Cardiac septum (tissue), 1 donor: Measurements from ENCODE around the gene WNK3. TPM values are rescaled to one million over a fixed set of nuclear protein-coding genes. Genes with fewer than 3 reads are reported as not detected.

Experiments used
- DNase-seq: peaks from one replicate; pipeline ENCODE4 v3.0.0-alpha.2; 2020; ENCODE audit warnings: low spot score
- intact Hi-C: fragments of 100-400 bp; cut with DNase I; formaldehyde crosslinking; loops from one replicate; pipeline ENCODE4 v1.14.0; 2022
- total RNA-seq: library from RNA; stranded (reverse); fragmentation: NEBNext Ultra II Directional; extraction: Animal tissue kit (Norgen Biotek cat#: 25700); gene quantifications from one replicate; pipeline ENCODE4 v1.2.1, GENCODE V29; 2021
- donor health status: DM: no; HTN: no; CAD: no.

Gene WNK3
- total RNA-seq, 1 donor from 2014 or later, result 0.65 TPM

DNA sequence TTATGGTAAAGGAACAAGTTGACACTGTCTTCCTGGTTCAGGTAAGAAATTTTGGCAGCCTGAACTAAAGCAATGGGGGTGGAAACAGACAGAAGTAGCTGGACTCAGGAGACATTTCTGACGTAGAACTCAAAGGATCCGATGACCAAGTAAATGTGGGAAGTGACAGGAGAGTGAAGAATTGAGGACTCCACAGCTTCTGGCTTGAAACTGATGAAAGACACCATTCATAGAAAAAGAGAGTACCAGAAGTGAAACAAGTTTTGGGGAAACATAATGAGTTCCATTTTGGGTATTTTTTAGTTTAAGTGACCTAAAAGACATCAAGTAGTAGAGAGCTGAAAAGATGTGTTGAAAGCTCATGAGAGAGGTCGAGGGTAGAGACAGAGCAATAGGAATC is 180.5 kb downstream of the WNK3 start:
- intact Hi-C loops, result no loop called here
- no peak for DNase-seq

DNA sequence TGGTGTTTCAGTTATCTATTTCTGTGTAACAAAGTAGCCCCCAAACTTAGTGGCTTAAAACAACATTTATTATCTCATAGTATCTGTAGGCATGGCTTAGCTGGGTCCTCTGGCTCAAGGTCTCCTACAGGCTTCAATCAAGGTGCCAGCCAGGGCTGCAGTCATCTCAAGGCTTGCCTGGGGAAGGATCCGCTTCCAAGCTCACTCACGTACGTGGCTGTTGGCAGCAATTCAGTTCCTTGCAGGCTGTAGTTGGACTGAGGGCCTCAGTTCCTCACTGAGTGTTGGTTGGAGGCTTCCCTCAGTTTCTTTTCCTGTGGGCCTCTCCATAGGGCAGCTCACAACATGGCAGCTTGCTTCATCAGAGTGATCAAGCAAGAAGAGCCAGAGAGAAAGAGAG is 184.1 kb downstream of the WNK3 start:
- intact Hi-C loops, result no loop called here
- no peak for DNase-seq

DNA sequence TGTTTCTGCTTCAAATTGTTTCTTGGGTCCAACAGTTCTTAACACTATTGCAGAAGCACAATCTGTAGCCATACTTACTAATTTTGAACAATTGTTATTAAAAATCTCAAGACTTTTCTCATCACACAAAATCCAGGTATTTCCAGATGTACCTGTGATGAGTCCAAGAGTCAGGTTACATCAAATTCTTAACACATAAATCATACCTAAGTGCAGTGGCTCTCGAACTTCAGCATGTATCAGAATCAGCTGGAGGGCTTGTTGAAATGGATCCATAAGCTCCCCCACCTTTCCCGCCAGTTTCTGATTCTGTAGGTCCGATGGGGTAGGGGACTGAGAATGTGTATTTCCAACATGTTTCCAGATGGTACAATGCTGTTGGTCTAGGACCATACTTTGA is 185.4 kb downstream of the WNK3 start:
- intact Hi-C loops, result no loop called here

DNA sequence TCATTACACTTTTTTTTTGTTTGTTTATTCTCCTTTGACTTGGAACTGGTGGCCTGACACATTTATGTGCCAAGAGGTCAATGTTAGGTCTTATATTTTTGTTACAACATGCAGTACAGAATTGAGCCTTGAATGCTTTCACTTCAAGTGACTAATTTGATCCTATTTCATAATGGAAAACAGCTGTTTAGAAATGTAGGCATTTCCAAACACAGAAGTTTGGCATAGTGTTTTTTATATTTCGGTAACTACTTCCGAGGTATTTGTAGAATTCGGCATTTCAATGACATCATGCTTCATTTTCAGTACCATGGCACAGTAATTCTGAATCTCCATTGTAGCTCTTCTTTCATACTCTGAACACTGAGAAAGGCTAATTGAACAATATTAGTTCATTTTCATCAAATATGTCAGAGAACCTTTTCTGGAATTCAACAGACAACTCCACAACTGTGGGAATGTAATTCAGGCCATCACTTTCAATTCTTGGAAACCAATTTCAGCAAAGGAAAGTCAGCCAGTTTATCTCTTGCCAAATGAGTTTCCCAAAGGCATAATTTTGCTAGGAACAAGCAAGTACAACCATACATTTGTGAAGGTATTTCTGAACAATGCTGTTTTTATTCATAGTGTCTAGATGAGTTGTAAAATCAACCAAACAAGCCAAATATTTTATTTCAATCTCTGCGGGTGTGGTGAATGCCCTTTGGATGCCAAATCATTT is 186.2 kb downstream of the WNK3 start:
- intact Hi-C loops, result no loop called here

More for the DNA sequence above, 185.4 kb downstream of the WNK3 start:
- no peak for DNase-seq

DNA sequence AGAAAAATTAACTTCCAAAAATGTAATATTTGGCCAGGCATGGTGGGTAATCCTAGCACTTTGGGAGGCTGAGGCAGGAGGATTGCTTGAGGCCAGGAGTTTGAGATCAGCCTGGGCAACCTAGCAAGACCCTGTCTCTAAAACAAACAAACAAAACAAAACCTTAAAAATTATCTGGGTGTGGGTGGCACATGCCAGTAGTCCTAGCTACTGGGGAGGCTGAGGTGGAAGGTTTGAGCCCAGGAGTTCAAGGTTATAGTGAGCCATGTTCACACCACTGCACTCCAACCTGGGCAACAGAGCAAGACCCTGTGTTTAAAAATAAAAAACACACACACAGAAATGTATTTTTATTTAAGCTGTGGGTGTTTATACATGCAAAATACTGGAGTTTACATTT is 186.8 kb downstream of the WNK3 start:
- intact Hi-C loops, result no loop called here
- DNase-seq, result no peak

More for the DNA sequence above, 186.2 kb downstream of the WNK3 start:
- no peak for DNase-seq

DNA sequence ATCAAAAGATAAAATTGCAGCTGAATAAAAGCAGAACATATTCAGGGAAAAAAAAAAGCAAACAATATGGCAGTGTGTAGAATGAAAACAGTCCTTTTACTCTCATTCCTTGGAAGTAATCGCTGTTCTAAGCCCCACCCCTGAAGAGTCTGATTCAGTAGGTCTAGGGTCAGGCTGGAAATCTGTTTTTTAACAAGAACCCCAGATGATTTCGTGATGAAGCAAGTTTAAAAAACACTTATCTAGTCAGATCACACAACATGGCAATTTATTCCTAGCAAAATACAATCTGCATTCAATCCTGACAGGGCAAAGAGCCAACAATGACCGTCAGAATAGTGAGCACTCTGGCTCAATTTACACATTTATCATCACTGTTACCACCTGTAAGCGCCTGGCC is 190.9 kb downstream of the WNK3 start:
- DNase-seq, result no peak
- intact Hi-C loops, result no loop called here

DNA sequence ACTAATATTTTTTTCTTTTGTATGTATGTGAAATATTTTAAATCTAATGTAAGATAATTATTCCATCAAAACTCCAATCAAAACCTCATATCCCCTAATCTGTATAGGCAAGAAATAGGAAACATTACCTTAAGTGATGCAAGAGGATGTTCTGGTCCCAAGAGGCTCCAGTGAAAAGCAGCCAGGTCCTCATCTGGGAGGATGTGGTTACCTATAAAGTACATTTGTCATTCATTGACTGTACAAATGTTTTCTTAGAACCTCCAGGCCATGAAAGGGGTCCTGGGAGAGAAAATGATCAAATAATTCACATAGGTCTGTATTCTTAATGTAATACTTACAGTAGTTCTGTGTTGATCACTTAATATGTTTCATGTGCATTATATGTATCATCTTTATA is 200.3 kb downstream of the WNK3 start:
- intact Hi-C loops, result no loop called here
- no peak for DNase-seq

Other genes starting within 250 kb of the WNK3 start
- gene FAM120C, start 174.8 kb downstream of the WNK3 start, total RNA-seq, result 7.0 TPM
- gene TSR2, start 82.4 kb upstream of the WNK3 start, total RNA-seq, result 37.6 TPM
- 8.0 TPM for gene FGD1, start 138.2 kb upstream of the WNK3 start, total RNA-seq
- 35.3 TPM for gene GNL3L, start 172.2 kb upstream of the WNK3 start, total RNA-seq